ENCODE measurements around the gene C10orf67.

DNA sequence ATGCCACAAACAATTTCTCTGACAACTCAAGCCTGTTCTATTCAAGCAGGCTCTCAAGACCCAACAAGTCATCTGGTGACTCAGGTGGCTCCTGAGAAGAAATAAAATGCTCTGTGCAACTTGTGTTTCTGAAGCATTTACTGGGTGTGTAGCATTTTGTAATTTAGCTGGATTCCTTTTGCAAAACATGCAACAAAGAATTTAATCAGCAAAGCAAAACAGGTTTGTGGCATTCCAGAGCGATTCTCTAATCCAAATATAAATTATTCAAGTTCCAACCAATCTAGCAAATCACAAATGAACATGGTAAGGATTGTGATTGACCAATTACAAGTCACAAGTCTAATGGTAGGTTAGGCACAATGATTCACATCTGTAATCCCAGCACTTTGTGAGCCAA is 39.8 kb upstream of the C10orf67 start:
- no peak for TF ChIP-seq CREB1 (IDR thresholded peaks at IDR 0.05)
- TF ChIP-seq, protein P1, sequence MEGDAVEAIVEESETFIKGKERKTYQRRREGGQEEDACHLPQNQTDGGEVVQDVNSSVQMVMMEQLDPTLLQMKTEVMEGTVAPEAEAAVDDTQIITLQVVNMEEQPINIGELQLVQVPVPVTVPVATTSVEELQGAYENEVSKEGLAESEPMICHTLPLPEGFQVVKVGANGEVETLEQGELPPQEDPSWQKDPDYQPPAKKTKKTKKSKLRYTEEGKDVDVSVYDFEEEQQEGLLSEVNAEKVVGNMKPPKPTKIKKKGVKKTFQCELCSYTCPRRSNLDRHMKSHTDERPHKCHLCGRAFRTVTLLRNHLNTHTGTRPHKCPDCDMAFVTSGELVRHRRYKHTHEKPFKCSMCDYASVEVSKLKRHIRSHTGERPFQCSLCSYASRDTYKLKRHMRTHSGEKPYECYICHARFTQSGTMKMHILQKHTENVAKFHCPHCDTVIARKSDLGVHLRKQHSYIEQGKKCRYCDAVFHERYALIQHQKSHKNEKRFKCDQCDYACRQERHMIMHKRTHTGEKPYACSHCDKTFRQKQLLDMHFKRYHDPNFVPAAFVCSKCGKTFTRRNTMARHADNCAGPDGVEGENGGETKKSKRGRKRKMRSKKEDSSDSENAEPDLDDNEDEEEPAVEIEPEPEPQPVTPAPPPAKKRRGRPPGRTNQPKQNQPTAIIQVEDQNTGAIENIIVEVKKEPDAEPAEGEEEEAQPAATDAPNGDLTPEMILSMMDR (IDR thresholded peaks at IDR 0.05; ENCODE audit: control extremely low read depth in 1 of 3, insufficient read depth in 1 of 3, low read depth in 1 of 3, low read length in 3 of 3), result no peak
- no peak for TF ChIP-seq POLR2A (IDR thresholded peaks at IDR 0.05; ENCODE audit: control extremely low read depth in 1 of 2, low read depth in 2 of 2, low read length in 2 of 2)
- TF ChIP-seq, protein P2, sequence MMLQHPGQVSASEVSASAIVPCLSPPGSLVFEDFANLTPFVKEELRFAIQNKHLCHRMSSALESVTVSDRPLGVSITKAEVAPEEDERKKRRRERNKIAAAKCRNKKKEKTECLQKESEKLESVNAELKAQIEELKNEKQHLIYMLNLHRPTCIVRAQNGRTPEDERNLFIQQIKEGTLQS (IDR thresholded peaks at IDR 0.05; ENCODE audit: insufficient read depth, low read depth, low read length), result no peak
- no peak for TF ChIP-seq TAF1 (IDR thresholded peaks at IDR 0.05; ENCODE audit: low read depth, low read length)
- TF ChIP-seq CHD2 (IDR thresholded peaks at IDR 0.05; ENCODE audit: low read length), result no peak
- no peak for TF ChIP-seq RAD21 (IDR thresholded peaks at IDR 0.05 in 1 of 2, conservative IDR thresholded peaks at IDR 0.05 in 1 of 2; ENCODE audit: low read depth in 2 of 2, low read length in 2 of 2)
- no peak for TF ChIP-seq EZH2 (IDR thresholded peaks at IDR 0.05; ENCODE audit: low read depth, low read length, severe bottlenecking)

Measured in H1 (cell line).